HEK293 (cell line): ENCODE data around the gene COL8A1.

Experiments used
- CTCF ChIA-PET: fragments of 350-600 bp; formaldehyde crosslinking; extraction: SDS; loops from one replicate; lab custom pipeline; 2021; ENCODE audit warnings: antibody characterized with exemption; lab: Yijun Ruan, JAX
- POLR2A ChIA-PET: fragments of 300-600 bp; formaldehyde crosslinking; extraction: SDS; loops from one replicate; lab custom pipeline; 2020; ENCODE audit warnings: antibody characterized with exemption, inconsistent platforms; lab: Yijun Ruan, JAX
- H3K27ac ChIP-seq: fragments of 200-500 bp; sonication (Bioruptor generic); 2 replicates; pipeline ENCODE4 v1.5.1; 2014; ENCODE audit warnings: low read depth, low read length, control low read depth, inconsistent platforms; ENCODE audit errors: extremely low read depth
- H3K36me3 ChIP-seq, 2 experiments: fragments of 200-500 bp in 1 of 2; sonication (Bioruptor generic) in 1 of 2; 1 replicate in 1 of 2; 2 replicates in 1 of 2; pipeline ENCODE4 v1.5.1; 2014 to 2017; ENCODE audit warnings: inconsistent platforms in 2 of 2, low read length in 2 of 2; ENCODE audit not compliant: control insufficient read depth in 2 of 2, insufficient read depth in 1 of 2
- H3K4me1 ChIP-seq: fragments of 200-500 bp; sonication (Bioruptor generic); 2 replicates; pipeline ENCODE4 v1.5.1; 2014; ENCODE audit warnings: mild to moderate bottlenecking, low read length, inconsistent platforms; ENCODE audit not compliant: control insufficient read depth, insufficient read depth
- H3K4me3 ChIP-seq: 2 replicates; pipeline ENCODE4 v1.5.1; 2011; ENCODE audit warnings: low read depth, mild to moderate bottlenecking, control low read depth, low read length, moderate library complexity
- H3K9me3 ChIP-seq: fragments of 200-500 bp; sonication (Bioruptor generic); 2 replicates; pipeline ENCODE4 v1.5.1; 2014; ENCODE audit warnings: low read depth, low read length, inconsistent platforms; ENCODE audit not compliant: control insufficient read depth, insufficient read depth
- AEBP2 ChIP-seq: fragments of 450-650 bp; formaldehyde crosslinking; IDR thresholded peaks from 2 replicates; pipeline ENCODE4 v1.5.1; 2016; ENCODE audit warnings: missing biosample characterization, missing genetic modification characterization, borderline replicate concordance
- BCL6B ChIP-seq: fragments of 450-650 bp; formaldehyde crosslinking; IDR thresholded peaks from 2 replicates; pipeline ENCODE4 v1.5.1; 2017; ENCODE audit warnings: missing biosample characterization, missing genetic modification characterization
- FEZF1 ChIP-seq: fragments of 450-650 bp; formaldehyde crosslinking; IDR thresholded peaks from 2 replicates; pipeline ENCODE4 v1.5.1; 2016; ENCODE audit warnings: missing biosample characterization, missing genetic modification characterization
- KLF8 ChIP-seq: fragments of 450-650 bp; formaldehyde crosslinking; IDR thresholded peaks from 2 replicates; pipeline ENCODE4 v1.5.1; 2016; ENCODE audit warnings: missing biosample characterization, missing genetic modification characterization
- PRDM4 ChIP-seq: fragments of 450-650 bp; formaldehyde crosslinking; IDR thresholded peaks from 2 replicates; pipeline ENCODE4 v1.5.1; 2017; ENCODE audit warnings: missing biosample characterization, missing genetic modification characterization
- SETDB1 ChIP-seq: IDR thresholded peaks from one replicate; pipeline ENCODE4 v1.6.1; 2017; ENCODE audit warnings: mild to moderate bottlenecking, low read length, moderate library complexity, mixed read lengths; ENCODE audit not compliant: insufficient read length
- YY2 ChIP-seq: fragments of 450-650 bp; formaldehyde crosslinking; IDR thresholded peaks from 2 replicates; pipeline ENCODE4 v1.5.1; 2016; ENCODE audit warnings: missing biosample characterization, missing genetic modification characterization
- ZBTB20 ChIP-seq: fragments of 450-650 bp; formaldehyde crosslinking; IDR thresholded peaks from 2 replicates; pipeline ENCODE4 v1.5.1; 2016; ENCODE audit warnings: missing biosample characterization, missing genetic modification characterization
- ZNF416 ChIP-seq: fragments of 450-650 bp; formaldehyde crosslinking; IDR thresholded peaks from 2 replicates; pipeline ENCODE4 v1.5.1; 2016; ENCODE audit warnings: missing biosample characterization, missing genetic modification characterization
- ZNF449 ChIP-seq: fragments of 450-650 bp; formaldehyde crosslinking; IDR thresholded peaks from 2 replicates; pipeline ENCODE4 v1.5.1; 2017; ENCODE audit warnings: missing biosample characterization, mild to moderate bottlenecking, missing genetic modification characterization, moderate library complexity
- ZNF518A ChIP-seq: fragments of 450-650 bp; formaldehyde crosslinking; conservative IDR thresholded peaks from 2 replicates; pipeline ENCODE4 v1.5.1; 2016; ENCODE audit warnings: low read depth, missing biosample characterization, missing genetic modification characterization
- ZNF558 ChIP-seq: fragments of 450-650 bp; formaldehyde crosslinking; IDR thresholded peaks from 2 replicates; pipeline ENCODE4 v1.5.1; 2016; ENCODE audit warnings: missing biosample characterization, missing genetic modification characterization
- ZNF585B ChIP-seq: fragments of 450-650 bp; formaldehyde crosslinking; IDR thresholded peaks from 2 replicates; pipeline ENCODE4 v1.5.1; 2016; ENCODE audit warnings: missing biosample characterization, missing genetic modification characterization
- ZNF639 ChIP-seq: fragments of 450-650 bp; formaldehyde crosslinking; IDR thresholded peaks from 2 replicates; pipeline ENCODE4 v1.5.1; 2016; ENCODE audit warnings: missing biosample characterization, missing genetic modification characterization
- ZNF768 ChIP-seq: fragments of 450-650 bp; formaldehyde crosslinking; IDR thresholded peaks from 2 replicates; pipeline ENCODE4 v1.5.1; 2018; ENCODE audit warnings: missing biosample characterization, mild to moderate bottlenecking, missing genetic modification characterization
- ZNF776 ChIP-seq: fragments of 450-650 bp; formaldehyde crosslinking; IDR thresholded peaks from 2 replicates; pipeline ENCODE4 v1.5.0; 2017; ENCODE audit warnings: missing biosample characterization, missing genetic modification characterization, borderline replicate concordance
- ZNF785 ChIP-seq: fragments of 450-650 bp; formaldehyde crosslinking; IDR thresholded peaks from 2 replicates; pipeline ENCODE4 v1.5.1; 2016; ENCODE audit warnings: missing biosample characterization, missing genetic modification characterization

The COL8A1 gene

GRCh38 chr3:99768808-99769501, 130.6 kb downstream of the COL8A1 start (continued):
- TF ChIP-seq ZNF518A (tag by site-specific recombination): no peak
- TF ChIP-seq BCL6B (tag by site-specific recombination): no peak
- TF ChIP-seq ZNF558: no peak
- no peak for TF ChIP-seq ZNF776 (tag by site-specific recombination)
- no peak for TF ChIP-seq AEBP2 (tag by site-specific recombination)

GRCh38 chr3:99772171-99772570, 133.8 kb downstream of the COL8A1 start:
- POLR2A ChIA-PET: no interaction called here
- CTCF ChIA-PET: no interaction called here
- no peaks in the 10 kb centered on the region for H3K36me3 ChIP-seq

More at GRCh38 chr3:99772171-99772570, 133.8 kb downstream of the COL8A1 start:
- no peak overlapping the region for H3K27ac ChIP-seq
- no peak overlapping the region for H3K4me3 ChIP-seq
- H3K9me3 ChIP-seq: no peaks in the 10 kb centered on the region
- H3K4me1 ChIP-seq: no peaks in the 10 kb centered on the region; the same call in 1 of the 2 replicates
- no peak for TF ChIP-seq KLF8 (tag by site-specific recombination)
- TF ChIP-seq ZNF449 (tag by site-specific recombination): no peak
- no peak for TF ChIP-seq SETDB1
- TF ChIP-seq ZNF639 (tag by site-specific recombination): no peak
- TF ChIP-seq ZNF785 (tag by site-specific recombination): no peak
- TF ChIP-seq ZNF585B: no peak
- no peak for TF ChIP-seq ZNF416 (tag by site-specific recombination)
- no peak for TF ChIP-seq FEZF1 (tag by site-specific recombination)
- no peak for TF ChIP-seq ZBTB20 (tag by site-specific recombination)
- no peak for TF ChIP-seq YY2
- no peak for TF ChIP-seq ZNF768 (tag by site-specific recombination)
- no peak for TF ChIP-seq PRDM4
